ENCODE data around the gene GPC1. TPM values are rescaled to one million over a fixed set of nuclear protein-coding genes. Genes with fewer than 3 reads are reported as not detected.
A peak's percentile ranks its signal among the peaks of the same experiment; 100 is the strongest.
"Not testable (repeated sequence)": the region's sequence is repeated elsewhere in the genome, so short reads cannot be mapped to it uniquely, and the experiment has no call there.

GPC1 gene
- polyA plus RNA-seq, 1 of the 3 experiments (the other 2 are of a cell fraction): 65.5 TPM

- Histone ChIP-seq H3K36me3 (replicated peaks in 1 of 2; ENCODE audit: control insufficient read depth in 1 of 2, insufficient read depth in 2 of 2, low read length in 1 of 2) (no peaks in the 10 kb centered on the region), H3K27ac (ENCODE audit: low read depth in 2 of 2, low read length in 1 of 2) (no peak overlapping the region), H2AFZ (ENCODE audit: low read depth) (no peak overlapping the region), H3K79me2 (ENCODE audit: insufficient read depth) (no peaks in the 10 kb centered on the region), H3K9me2 (no peaks in the 10 kb centered on the region), H3K27me3 (ENCODE audit: insufficient read depth) (no peaks in the 10 kb centered on the region), H3K4me1 (ENCODE audit: control insufficient read depth in 1 of 2, insufficient read depth in 2 of 2, low read depth in 1 of 2, low read length in 1 of 2) (no peaks in the 10 kb centered on the region), H3K4me2 (no peak overlapping the region), H3K9ac (no peak overlapping the region), H4K20me1 (ENCODE audit: insufficient read depth) (no peaks in the 10 kb centered on the region), H3K9me3 (no peaks in the 10 kb centered on the region), H3F3A (replicated peaks; ENCODE audit: insufficient read depth) (no peaks in the 10 kb centered on the region), H3K4me3 (ENCODE audit: low read depth in 2 of 2, low read length in 1 of 2) (no peak overlapping the region)
- WGBS (ENCODE audit: low lambda C conversion rate): 72% methylated on average over 5 of the region's 11 CpGs
- DNase-seq: peak; percentile 14
- CTCF ChIA-PET: no interaction called here
- POLR2A ChIA-PET: no interaction called here
- TF ChIP-seq GATA2 (CRISPR knock-in tag; IDR thresholded peaks at IDR 0.05) (no peak), TEAD4 (IDR thresholded peaks at IDR 0.05; ENCODE audit: borderline replicate concordance, insufficient read depth) (no peak), SMC3 (IDR thresholded peaks at IDR 0.05; ENCODE audit: low read depth, low read length) (no peak), JUND (IDR thresholded peaks at IDR 0.05) (no peak)
Observed at GRCh38 chr2:240482141-240482540, 46.7 kb downstream of the GPC1 start.

GRCh38 chr2:240491483-240491882 lies 56.0 kb downstream of the GPC1 start:
- DNase-seq: no peak
- ChIA-PET CTCF (no interaction called here), POLR2A (no interaction called here)
- H3K27me3 ChIP-seq (ENCODE audit: insufficient read depth): no peaks in the 10 kb centered on the region
- H2AFZ ChIP-seq (ENCODE audit: low read depth): no peak overlapping the region
- no peak overlapping the region for H3K27ac ChIP-seq (ENCODE audit: low read depth in 2 of 2, low read length in 1 of 2)
- TF ChIP-seq TCF12 (IDR thresholded peaks at IDR 0.05) (no peak), SMC3 (IDR thresholded peaks at IDR 0.05; ENCODE audit: low read depth, low read length) (no peak)
- no peaks in the 10 kb centered on the region for H3K79me2 ChIP-seq (ENCODE audit: insufficient read depth)
- no peak overlapping the region for H3K4me2 ChIP-seq
- no peak overlapping the region for H3K9ac ChIP-seq
- no peaks in the 10 kb centered on the region for H3K4me1 ChIP-seq (ENCODE audit: control insufficient read depth in 1 of 2, insufficient read depth in 2 of 2, low read depth in 1 of 2, low read length in 1 of 2)
- H4K20me1 ChIP-seq (ENCODE audit: insufficient read depth): no peaks in the 10 kb centered on the region
- H3K9me2 ChIP-seq: no peaks in the 10 kb centered on the region
- H3K4me3 ChIP-seq (ENCODE audit: low read depth in 2 of 2, low read length in 1 of 2): no peak overlapping the region
- peaks cover 25% of the 10 kb centered on the region; the same call in 1 of the 2 replicates for H3K9me3 ChIP-seq
- 96% methylated on average over 2 of the region's 2 CpGs for WGBS (ENCODE audit: low lambda C conversion rate)
- H3K36me3 ChIP-seq (replicated peaks in 1 of 2; ENCODE audit: control insufficient read depth in 1 of 2, insufficient read depth in 2 of 2, low read length in 1 of 2): peaks cover 0 to 1% of the 10 kb centered on the region in 2 experiments
- H3F3A ChIP-seq (replicated peaks; ENCODE audit: insufficient read depth): peaks cover 3% of the 10 kb centered on the region

GRCh38 chr2:240494194-240494793 lies 58.8 kb downstream of the GPC1 start:
- no peak for TF ChIP-seq YY1 (IDR thresholded peaks at IDR 0.05; ENCODE audit: low read depth)
- no peak for TF ChIP-seq RCOR1 (IDR thresholded peaks at IDR 0.05; ENCODE audit: low read length)
- no peak for TF ChIP-seq RXRA (IDR thresholded peaks at IDR 0.05; ENCODE audit: borderline replicate concordance, low read depth)
- no peak for TF ChIP-seq SMC3 (IDR thresholded peaks at IDR 0.05; ENCODE audit: low read depth, low read length)
- TF ChIP-seq NRF1 (IDR thresholded peaks at IDR 0.05; ENCODE audit: low read depth, low read length): no peak
- TF ChIP-seq PBX3 (IDR thresholded peaks at IDR 0.05): no peak
- no peak for TF ChIP-seq USF1 (IDR thresholded peaks at IDR 0.05; ENCODE audit: borderline replicate concordance, low read depth)
- TF ChIP-seq SIN3A (IDR thresholded peaks at IDR 0.05; ENCODE audit: borderline replicate concordance, low read depth, low read length): no peak
- TF ChIP-seq NFIC (IDR thresholded peaks at IDR 0.05; ENCODE audit: borderline replicate concordance): no peak
- no peak for TF ChIP-seq TAF1 (IDR thresholded peaks at IDR 0.05; ENCODE audit: borderline replicate concordance, low read depth, low read length)
- TF ChIP-seq GATA2 (CRISPR knock-in tag; IDR thresholded peaks at IDR 0.05): no peak
- TF ChIP-seq MAX (IDR thresholded peaks at IDR 0.05; ENCODE audit: low read depth): no peak
- TF ChIP-seq TCF12 (IDR thresholded peaks at IDR 0.05): no peak
- no peak for TF ChIP-seq RAD21 (IDR thresholded peaks at IDR 0.05; ENCODE audit: low read length)
- Histone ChIP-seq H3K27ac (ENCODE audit: low read depth in 2 of 2, low read length in 1 of 2) (no peak overlapping the region), H2AFZ (ENCODE audit: low read depth) (no peak overlapping the region), H3K9me2 (no peaks in the 10 kb centered on the region), H3K4me3 (ENCODE audit: low read depth in 2 of 2, low read length in 1 of 2) (no peak overlapping the region), H3K79me2 (ENCODE audit: insufficient read depth) (no peaks in the 10 kb centered on the region), H3K9me3 (peaks cover 16% of the 10 kb centered on the region; the same call in 1 of the 2 replicates), H4K20me1 (ENCODE audit: insufficient read depth) (no peaks in the 10 kb centered on the region), H3K36me3 (replicated peaks in 1 of 2; ENCODE audit: control insufficient read depth in 1 of 2, insufficient read depth in 2 of 2, low read length in 1 of 2) (peaks cover 0 to 5% of the 10 kb centered on the region in 2 experiments), H3K9ac (no peak overlapping the region), H3K4me2 (no peak overlapping the region), H3K27me3 (ENCODE audit: insufficient read depth) (no peaks in the 10 kb centered on the region), H3F3A (replicated peaks; ENCODE audit: insufficient read depth) (peaks cover 3% of the 10 kb centered on the region), H3K4me1 (ENCODE audit: control insufficient read depth in 1 of 2, insufficient read depth in 2 of 2, low read depth in 1 of 2, low read length in 1 of 2) (no peaks in the 10 kb centered on the region)
- ChIA-PET CTCF (interaction anchor here (0.8 to 1.0 kb wide), 2 partner anchors 13 to 20 kb away, joined by 4 read pairs; no protein-coding TSS in a partner anchor), POLR2A (no interaction called here)
- peak; percentile 1 for DNase-seq
- WGBS (ENCODE audit: low lambda C conversion rate): 60% methylated on average over 1 of the region's 1 CpG

GRCh38 chr2:240494942-240495341 lies 59.5 kb downstream of the GPC1 start:
- H2AFZ ChIP-seq (ENCODE audit: low read depth); H3K4me3 ChIP-seq (ENCODE audit: low read depth in 2 of 2, low read length in 1 of 2); H3K27me3 ChIP-seq (ENCODE audit: insufficient read depth); H3K9me2 ChIP-seq; H3K9ac ChIP-seq; H3K27ac ChIP-seq (ENCODE audit: low read depth in 2 of 2, low read length in 1 of 2); H3K36me3 ChIP-seq (replicated peaks in 1 of 2; ENCODE audit: control insufficient read depth in 1 of 2, insufficient read depth in 2 of 2, low read length in 1 of 2); H4K20me1 ChIP-seq (ENCODE audit: insufficient read depth); H3K4me2 ChIP-seq; H3K79me2 ChIP-seq (ENCODE audit: insufficient read depth); POLR2A ChIA-PET; H3F3A ChIP-seq (replicated peaks; ENCODE audit: insufficient read depth); DNase-seq; H3K4me1 ChIP-seq (ENCODE audit: control insufficient read depth in 1 of 2, insufficient read depth in 2 of 2, low read depth in 1 of 2, low read length in 1 of 2): not testable (repeated sequence)
- CTCF ChIA-PET: interaction anchor here (0.8 kb wide), 1 partner anchor 19 kb away, joined by 4 read pairs; no protein-coding TSS in a partner anchor
- H3K9me3 ChIP-seq: peaks cover 16% of the 10 kb centered on the region; the same call in 1 of the 2 replicates
- WGBS (ENCODE audit: low lambda C conversion rate): 80% methylated on average over 11 of the region's 11 CpGs

Data from SK-N-SH (cell line).